ENCODE results near the gene ASPG. TPM values are rescaled to one million over a fixed set of nuclear protein-coding genes. Genes with fewer than 3 reads are reported as not detected.

Gene ASPG
- total and polyA plus RNA-seq, 5 donors from 2014 or later, result not detected

GRCh38 chr14:104091927-104092771 lies 6.6 kb downstream of the ASPG start:
- H3K9me3 Mint-ChIP-seq, result peaks cover 0 to 2% (median 0%) of the 10 kb centered on the region in 7 donors
- DNase-seq, result no peak
- H3K36me3 Mint-ChIP-seq, result no peaks in the 10 kb centered on the region
- no peak overlapping the region for H3K4me3 ChIP-seq (ENCODE audit: low read depth, low read length)
- H3K4me3 Mint-ChIP-seq, result no peak overlapping the region
- H3K4me1 ChIP-seq (ENCODE audit: control insufficient read depth, insufficient read depth, low read length, poor library complexity, severe bottlenecking), result no peaks in the 10 kb centered on the region
- H3K27me3 ChIP-seq (ENCODE audit: control insufficient read depth, insufficient read depth, low read length), result no peaks in the 10 kb centered on the region
- ATAC-seq (ENCODE audit: low read depth in 2 of 2), result no peak
- peaks cover 0 to 10% (median 4%) of the 10 kb centered on the region in 4 donors for H3K4me1 Mint-ChIP-seq
- H3K9me3 ChIP-seq (ENCODE audit: control insufficient read depth in 2 of 2, low read length in 2 of 2), result no peaks in the 10 kb centered on the region
- H3K27ac Mint-ChIP-seq, result peak overlapping the region in 1 of 3 donors; percentile 83
- H3K27me3 Mint-ChIP-seq, result no peaks in the 10 kb centered on the region
- H3K27ac ChIP-seq (ENCODE audit: insufficient read depth, low read length, poor library complexity, severe bottlenecking), result no peak overlapping the region
- no peaks in the 10 kb centered on the region for H3K36me3 ChIP-seq (ENCODE audit: control insufficient read depth, insufficient read depth, low read length)

- H3K27me3 ChIP-seq (ENCODE audit: control insufficient read depth, insufficient read depth, low read length), result no peaks in the 10 kb centered on the region
- Mint-ChIP-seq H3K27me3 (no peaks in the 10 kb centered on the region), H3K4me1 (peaks cover 0 to 10% (median 4%) of the 10 kb centered on the region in 4 donors), H3K4me3 (no peak overlapping the region), H3K27ac (no peak overlapping the region), H3K9me3 (no peaks in the 10 kb centered on the region), H3K36me3 (no peaks in the 10 kb centered on the region)
- H3K36me3 ChIP-seq (ENCODE audit: control insufficient read depth, insufficient read depth, low read length), result no peaks in the 10 kb centered on the region
- DNase-seq (no peak), ATAC-seq (ENCODE audit: low read depth in 2 of 2) (no peak)
- no peaks in the 10 kb centered on the region for H3K9me3 ChIP-seq (ENCODE audit: control insufficient read depth in 2 of 2, low read length in 2 of 2)
- H3K27ac ChIP-seq (ENCODE audit: insufficient read depth, low read length, poor library complexity, severe bottlenecking), result no peak overlapping the region
- H3K4me3 ChIP-seq (ENCODE audit: low read depth, low read length), result no peak overlapping the region
- no peaks in the 10 kb centered on the region for H3K4me1 ChIP-seq (ENCODE audit: control insufficient read depth, insufficient read depth, low read length, poor library complexity, severe bottlenecking)
These were observed 7.4 kb downstream of the ASPG start for GRCh38 chr14:104092931-104093365.

DNA sequence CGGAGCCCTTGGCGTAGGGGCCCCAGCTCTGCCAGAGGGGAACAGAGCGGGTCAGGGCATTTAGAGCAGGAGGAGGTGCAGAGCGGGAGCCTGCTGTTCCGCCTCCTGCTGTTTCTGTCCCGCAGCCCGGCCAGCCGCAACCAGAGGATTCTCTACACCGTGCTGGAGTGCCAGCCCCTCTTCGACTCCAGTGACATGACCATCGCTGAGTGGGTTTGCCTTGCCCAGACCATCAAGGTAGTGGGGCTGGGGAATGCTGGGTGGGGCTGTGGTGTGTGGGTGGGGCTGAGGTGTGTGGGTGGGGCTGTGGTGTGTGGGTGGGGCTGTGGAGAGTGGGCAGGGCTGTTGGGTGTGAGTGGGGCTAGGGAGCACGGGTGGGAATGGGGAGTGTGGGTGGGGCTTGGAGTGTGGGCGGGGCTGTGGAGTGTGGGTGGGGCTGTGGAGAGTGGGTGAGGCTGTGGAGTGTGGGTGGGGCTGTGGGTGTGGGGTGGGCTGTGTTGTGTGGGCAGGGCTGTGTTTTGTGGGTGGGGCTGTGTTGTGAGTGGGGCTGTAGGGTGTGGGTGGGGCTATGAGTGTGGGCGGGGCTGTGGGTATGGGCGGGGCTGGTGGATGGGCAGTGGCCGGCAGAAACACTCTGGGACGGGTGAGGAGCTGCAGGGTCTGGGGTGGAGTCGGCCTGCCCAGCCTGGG lies 8.0 kb downstream of the ASPG start:
- H3K4me3 Mint-ChIP-seq, result no peak overlapping the region
- no peak for ATAC-seq (ENCODE audit: low read depth in 2 of 2)
- no peak overlapping the region for H3K27ac Mint-ChIP-seq
- H3K27me3 ChIP-seq (ENCODE audit: control insufficient read depth, insufficient read depth, low read length), result no peaks in the 10 kb centered on the region
- H3K27me3 Mint-ChIP-seq, result no peaks in the 10 kb centered on the region
- no peaks in the 10 kb centered on the region for H3K9me3 Mint-ChIP-seq
- H3K36me3 ChIP-seq (ENCODE audit: control insufficient read depth, insufficient read depth, low read length), result no peaks in the 10 kb centered on the region
- no peaks in the 10 kb centered on the region for H3K4me1 ChIP-seq (ENCODE audit: control insufficient read depth, insufficient read depth, low read length, poor library complexity, severe bottlenecking)
- no peak for DNase-seq
- peaks cover 0 to 10% (median 4%) of the 10 kb centered on the region in 4 donors for H3K4me1 Mint-ChIP-seq
- no peak overlapping the region for H3K4me3 ChIP-seq (ENCODE audit: low read depth, low read length)
- H3K36me3 Mint-ChIP-seq, result no peaks in the 10 kb centered on the region
- no peak overlapping the region for H3K27ac ChIP-seq (ENCODE audit: insufficient read depth, low read length, poor library complexity, severe bottlenecking)
- no peaks in the 10 kb centered on the region for H3K9me3 ChIP-seq (ENCODE audit: control insufficient read depth in 2 of 2, low read length in 2 of 2)

DNA sequence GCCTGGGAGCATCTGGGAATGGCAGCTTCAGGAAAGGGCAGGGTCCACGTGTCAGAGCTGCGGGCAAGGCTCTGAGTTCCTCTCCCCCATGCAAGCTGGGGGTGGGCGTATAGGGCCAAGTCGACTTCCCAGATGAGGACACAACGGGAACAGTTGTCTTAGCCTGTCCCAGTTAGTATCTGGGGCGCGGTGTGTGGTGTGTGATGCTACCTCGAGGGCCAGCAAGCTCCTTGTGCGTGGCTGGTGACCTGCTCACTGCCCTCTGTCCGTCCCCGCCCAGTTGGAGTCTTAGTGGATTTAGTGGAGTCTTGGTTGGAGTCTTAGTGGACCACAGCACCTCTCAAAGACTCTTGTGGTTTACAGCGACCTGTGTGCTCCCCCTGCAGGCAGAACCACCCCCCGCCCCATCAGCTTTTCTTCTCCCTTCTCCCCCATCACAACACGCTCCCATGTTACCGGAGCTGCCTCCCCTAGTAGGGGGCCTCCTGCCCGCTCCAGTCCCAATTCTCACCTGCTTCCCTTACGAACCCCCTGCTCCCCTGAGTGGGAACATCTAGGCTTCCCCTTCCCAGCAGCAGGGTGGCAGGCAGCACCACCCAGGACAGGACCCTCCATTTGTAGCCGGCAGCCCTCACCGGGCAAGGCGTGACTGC lies 8.7 kb downstream of the ASPG start:
- no peaks in the 10 kb centered on the region for H3K27me3 ChIP-seq (ENCODE audit: control insufficient read depth, insufficient read depth, low read length)
- Mint-ChIP-seq H3K4me3 (peak overlapping the region in 1 of 4 donors; percentile 54), H3K27ac (peak overlapping the region in 2 of 3 donors; percentile 46 to 74), H3K36me3 (no peaks in the 10 kb centered on the region), H3K9me3 (no peaks in the 10 kb centered on the region), H3K4me1 (peaks cover 0 to 10% (median 4%) of the 10 kb centered on the region in 4 donors), H3K27me3 (no peaks in the 10 kb centered on the region)
- H3K27ac ChIP-seq (ENCODE audit: insufficient read depth, low read length, poor library complexity, severe bottlenecking), result no peak overlapping the region
- no peaks in the 10 kb centered on the region for H3K4me1 ChIP-seq (ENCODE audit: control insufficient read depth, insufficient read depth, low read length, poor library complexity, severe bottlenecking)
- DNase-seq (no peak), ATAC-seq (ENCODE audit: low read depth in 2 of 2) (no peak)
- no peaks in the 10 kb centered on the region for H3K9me3 ChIP-seq (ENCODE audit: control insufficient read depth in 2 of 2, low read length in 2 of 2)
- no peak overlapping the region for H3K4me3 ChIP-seq (ENCODE audit: low read depth, low read length)
- no peaks in the 10 kb centered on the region for H3K36me3 ChIP-seq (ENCODE audit: control insufficient read depth, insufficient read depth, low read length)

- no peaks in the 10 kb centered on the region for H3K4me1 ChIP-seq (ENCODE audit: control insufficient read depth, insufficient read depth, low read length, poor library complexity, severe bottlenecking)
- H3K27me3 Mint-ChIP-seq, result no peaks in the 10 kb centered on the region
- peak overlapping the region in 1 of 4 donors; percentile 54 for H3K4me3 Mint-ChIP-seq
- H3K27ac ChIP-seq (ENCODE audit: insufficient read depth, low read length, poor library complexity, severe bottlenecking), result no peak overlapping the region
- no peaks in the 10 kb centered on the region for H3K36me3 Mint-ChIP-seq
- H3K27me3 ChIP-seq (ENCODE audit: control insufficient read depth, insufficient read depth, low read length), result no peaks in the 10 kb centered on the region
- H3K9me3 Mint-ChIP-seq, result no peaks in the 10 kb centered on the region
- H3K36me3 ChIP-seq (ENCODE audit: control insufficient read depth, insufficient read depth, low read length), result no peaks in the 10 kb centered on the region
- ATAC-seq (ENCODE audit: low read depth in 2 of 2) (peak; percentile 51 to 53), DNase-seq (peak; percentile 52 to 59 (median 54))
- peaks cover 0 to 10% (median 4%) of the 10 kb centered on the region in 4 donors for H3K4me1 Mint-ChIP-seq
- peak overlapping the region in 2 of 3 donors; percentile 46 to 74 for H3K27ac Mint-ChIP-seq
- H3K4me3 ChIP-seq (ENCODE audit: low read depth, low read length), result no peak overlapping the region
- H3K9me3 ChIP-seq (ENCODE audit: control insufficient read depth in 2 of 2, low read length in 2 of 2), result no peaks in the 10 kb centered on the region
These were observed 9.4 kb downstream of the ASPG start for GRCh38 chr14:104094709-104095425.

- Histone ChIP-seq H3K4me3 (ENCODE audit: low read depth, low read length) (no peak overlapping the region), H3K4me1 (ENCODE audit: control insufficient read depth, insufficient read depth, low read length, poor library complexity, severe bottlenecking) (no peaks in the 10 kb centered on the region), H3K27me3 (ENCODE audit: control insufficient read depth, insufficient read depth, low read length) (no peaks in the 10 kb centered on the region), H3K9me3 (ENCODE audit: control insufficient read depth in 2 of 2, low read length in 2 of 2) (no peaks in the 10 kb centered on the region), H3K27ac (ENCODE audit: insufficient read depth, low read length, poor library complexity, severe bottlenecking) (no peak overlapping the region), H3K36me3 (ENCODE audit: control insufficient read depth, insufficient read depth, low read length) (no peaks in the 10 kb centered on the region)
- no peak for ATAC-seq (ENCODE audit: low read depth in 2 of 2)
- H3K4me1 Mint-ChIP-seq, result peaks cover 0 to 10% (median 4%) of the 10 kb centered on the region in 4 donors
- H3K27me3 Mint-ChIP-seq, result no peaks in the 10 kb centered on the region
- H3K27ac Mint-ChIP-seq, result peak overlapping the region in 1 of 3 donors; percentile 89
- no peak overlapping the region for H3K4me3 Mint-ChIP-seq
- H3K9me3 Mint-ChIP-seq, result no peaks in the 10 kb centered on the region
- DNase-seq, result no peak
- no peaks in the 10 kb centered on the region for H3K36me3 Mint-ChIP-seq
These were observed 10.2 kb downstream of the ASPG start for GRCh38 chr14:104095426-104096310.

All from CD4-positive, CD25-positive, alpha-beta regulatory T cell (primary cell).